GM12873 (cell line): ENCODE measurements around the gene CDC42.

Experiments
- TF ChIP-seq, protein P1 (sequence below): IDR thresholded peaks from 2 replicates; pipeline ENCODE4 v1.5.1; 2012; ENCODE audit warnings: low read depth, mild to moderate bottlenecking, moderate library complexity, low read length, control low read depth; ENCODE audit not compliant: insufficient read depth; ENCODE audit errors: missing control alignments

CDC42 gene

DNA sequence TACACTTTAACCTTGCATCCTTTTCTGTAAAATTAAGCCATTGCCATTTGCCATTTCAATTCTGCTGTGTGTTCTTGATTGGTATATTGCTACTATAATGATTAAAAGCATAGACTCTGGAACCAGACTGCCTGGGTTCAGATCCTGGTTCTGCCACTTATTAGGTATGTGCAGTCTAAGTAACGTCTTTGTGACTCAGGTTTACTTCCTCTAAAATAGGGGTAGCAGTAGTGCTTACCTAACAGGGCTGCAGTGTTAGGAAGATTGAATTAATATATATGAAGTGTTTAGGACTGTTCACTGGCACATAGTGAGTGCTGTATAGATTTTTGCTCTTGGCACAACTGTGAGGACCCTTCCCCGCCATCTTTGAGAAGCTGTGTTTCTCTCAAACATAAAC, 4.4 kb downstream of the CDC42 start:
- TF ChIP-seq, protein P1, sequence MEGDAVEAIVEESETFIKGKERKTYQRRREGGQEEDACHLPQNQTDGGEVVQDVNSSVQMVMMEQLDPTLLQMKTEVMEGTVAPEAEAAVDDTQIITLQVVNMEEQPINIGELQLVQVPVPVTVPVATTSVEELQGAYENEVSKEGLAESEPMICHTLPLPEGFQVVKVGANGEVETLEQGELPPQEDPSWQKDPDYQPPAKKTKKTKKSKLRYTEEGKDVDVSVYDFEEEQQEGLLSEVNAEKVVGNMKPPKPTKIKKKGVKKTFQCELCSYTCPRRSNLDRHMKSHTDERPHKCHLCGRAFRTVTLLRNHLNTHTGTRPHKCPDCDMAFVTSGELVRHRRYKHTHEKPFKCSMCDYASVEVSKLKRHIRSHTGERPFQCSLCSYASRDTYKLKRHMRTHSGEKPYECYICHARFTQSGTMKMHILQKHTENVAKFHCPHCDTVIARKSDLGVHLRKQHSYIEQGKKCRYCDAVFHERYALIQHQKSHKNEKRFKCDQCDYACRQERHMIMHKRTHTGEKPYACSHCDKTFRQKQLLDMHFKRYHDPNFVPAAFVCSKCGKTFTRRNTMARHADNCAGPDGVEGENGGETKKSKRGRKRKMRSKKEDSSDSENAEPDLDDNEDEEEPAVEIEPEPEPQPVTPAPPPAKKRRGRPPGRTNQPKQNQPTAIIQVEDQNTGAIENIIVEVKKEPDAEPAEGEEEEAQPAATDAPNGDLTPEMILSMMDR = no peak

DNA sequence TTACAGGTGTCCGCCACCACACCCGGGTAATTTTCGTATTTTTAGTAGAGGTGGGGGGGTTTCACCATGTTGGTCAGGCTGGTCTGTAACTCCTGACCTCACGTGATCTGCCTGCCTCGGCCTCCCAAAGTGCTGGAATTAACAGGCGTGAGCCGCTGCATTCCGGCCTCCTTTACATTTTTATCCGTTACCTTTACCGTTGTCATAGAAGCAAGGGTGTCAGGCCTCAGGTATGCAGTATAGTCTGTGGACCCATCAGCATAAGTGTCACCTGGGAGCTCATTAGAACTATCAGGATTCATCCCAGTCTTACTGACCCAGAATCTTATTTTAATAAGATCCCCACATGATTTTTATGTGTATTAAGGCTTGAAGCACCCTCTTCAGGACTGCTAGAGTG, 5.4 kb downstream of the CDC42 start:
- TF ChIP-seq, protein P1 = no peak

- TF ChIP-seq, protein P1 = no peak
Observed at GRCh38 chr1:22064751-22065402, 12.4 kb downstream of the CDC42 start.

DNA sequence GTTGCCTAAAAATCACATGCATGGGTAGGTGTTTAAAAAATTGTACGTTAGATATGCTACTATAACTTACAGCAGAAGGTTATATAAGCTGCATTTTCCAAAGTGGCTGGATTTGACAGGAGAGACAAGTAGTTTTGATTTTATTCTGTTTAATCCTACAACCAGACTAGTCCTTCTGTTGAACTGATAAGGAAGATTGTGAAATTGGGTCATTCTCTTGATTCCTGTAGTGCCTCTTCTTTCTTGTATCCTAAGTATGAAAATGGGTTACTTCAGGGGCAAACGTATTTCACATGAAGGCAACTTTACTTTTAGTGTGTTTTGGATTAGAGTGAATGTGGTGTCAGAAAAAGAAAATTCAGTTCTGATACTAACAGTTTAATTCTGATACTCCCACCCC, 19.0 kb downstream of the CDC42 start:
- TF ChIP-seq, protein P1 = no peak

DNA sequence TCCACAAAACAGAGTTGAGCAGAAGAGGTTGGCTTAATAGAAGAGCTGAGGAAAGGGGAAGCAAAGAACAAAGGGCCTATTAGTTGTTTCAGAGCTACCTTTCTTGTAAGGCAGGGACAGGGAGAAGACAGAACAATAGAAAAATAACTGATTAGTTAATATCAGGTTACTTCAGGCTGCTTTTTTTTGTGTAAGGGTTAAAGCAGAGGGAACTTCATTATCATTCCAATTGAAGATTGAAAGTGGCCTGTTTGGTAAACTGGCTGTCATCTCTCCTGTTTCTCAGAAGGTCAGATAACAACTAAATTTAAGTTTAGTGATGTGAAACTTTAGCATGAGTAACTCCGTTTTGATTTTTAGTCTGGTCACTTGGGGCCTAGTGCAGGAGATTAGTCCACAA, 22.3 kb downstream of the CDC42 start:
- TF ChIP-seq, protein P1 = no peak

DNA sequence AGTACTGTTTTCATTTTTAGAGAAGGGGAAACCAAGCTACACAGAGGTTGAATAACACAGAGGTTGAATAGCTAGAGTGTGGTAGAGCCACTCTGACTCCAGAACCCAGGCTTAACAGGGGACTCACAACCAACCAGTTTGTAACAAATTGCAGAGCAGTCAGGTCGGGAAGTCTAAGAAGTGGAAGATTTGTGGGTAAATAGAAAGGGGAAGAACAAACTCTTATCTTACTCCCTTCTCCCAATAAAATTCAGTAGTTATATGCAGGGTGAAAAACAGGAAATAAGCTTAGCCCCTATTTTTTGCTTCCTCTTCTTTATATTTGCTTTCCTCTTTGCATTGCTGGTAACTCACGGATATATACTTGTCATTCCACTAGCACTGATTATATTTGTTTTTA, 23.2 kb downstream of the CDC42 start:
- TF ChIP-seq, protein P1 = no peak

DNA sequence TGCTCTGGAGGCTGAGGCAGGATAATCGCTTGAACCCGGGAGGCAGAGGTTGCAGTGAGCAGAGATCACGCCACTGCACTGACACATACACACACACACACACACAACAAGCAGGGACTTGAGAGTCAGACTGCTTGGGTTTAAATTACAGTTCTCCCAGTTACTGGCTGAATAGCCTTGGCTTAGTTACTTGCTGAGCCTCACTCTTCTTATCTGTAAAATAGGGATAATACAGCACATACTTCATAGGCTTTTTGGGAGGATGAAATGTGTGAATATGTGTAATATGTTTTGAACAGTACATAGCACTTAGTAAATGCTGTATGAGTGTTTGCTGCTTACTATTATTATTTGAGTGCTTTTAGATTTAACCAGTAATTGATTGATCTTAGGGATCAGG, 23.8 kb downstream of the CDC42 start:
- TF ChIP-seq, protein P1 = no peak
